ENCODE results near the gene KLHL22.

DNA sequence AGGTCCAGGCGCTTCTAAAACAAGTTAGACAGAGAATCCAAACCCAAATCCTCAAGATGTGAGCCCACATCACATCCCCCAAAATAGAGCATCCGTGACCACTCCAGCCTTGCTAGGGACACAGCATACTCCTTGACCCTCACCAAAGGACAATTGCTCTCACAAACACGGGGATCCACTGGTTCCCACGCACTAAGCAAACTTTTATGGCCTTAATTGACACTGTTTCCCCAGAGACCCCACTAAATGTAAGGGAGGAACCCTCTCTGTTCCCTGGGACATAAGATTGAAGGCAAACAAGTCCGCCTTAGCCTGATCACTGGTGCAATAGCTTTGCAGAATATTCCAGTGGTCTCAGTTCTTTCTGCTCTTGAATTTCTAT lies 81.5 kb downstream of the KLHL22 start:
- TF ChIP-seq POLR2A (IDR thresholded peaks at IDR 0.05; ENCODE audit: low read depth, low read length) (no peak), TAF1 (IDR thresholded peaks at IDR 0.05; ENCODE audit: borderline replicate concordance, low read depth, low read length) (no peak), POLR2AphosphoS5 (IDR thresholded peaks at IDR 0.05; ENCODE audit: low read depth, low read length) (no peak)

Measured in GM12892 (cell line).